HepG2 (cell line): Measurements from ENCODE around the gene NFE2L1. TPM values are rescaled to one million over a fixed set of nuclear protein-coding genes. Genes with fewer than 3 reads are reported as not detected.

Experiments used
- ATAC-seq: fragments of 200-7000 bp; cut with Tn5 transposase; 3 replicates; pipeline ENCODE4 v1.9.1; 2020; ENCODE audit warnings: mild to moderate bottlenecking, moderate library complexity
- BruUV-seq: library from RNA; stranded (reverse); fragments of 400-500 nt; replicated peaks from 2 replicates; lab custom pipeline; 2021; lab: Mats Ljungman, UMichigan
- CTCF ChIA-PET: fragments of 300-600 bp; formaldehyde crosslinking; extraction: SDS; loops from one replicate; lab custom pipeline; 2021; ENCODE audit warnings: low total read pairs, inconsistent platforms, low intra/inter-chr PET ratio; lab: Yijun Ruan, JAX
- POLR2A ChIA-PET: fragments of 350-600 bp; sonication (Branson Sonifier 250); formaldehyde crosslinking; loops from one replicate; lab custom pipeline; 2020; ENCODE audit warnings: antibody characterized with exemption, inconsistent platforms; lab: Yijun Ruan, JAX
- DNase-seq: peaks from one replicate; pipeline ENCODE4 v3.0.0-alpha.2; 2015; ENCODE audit warnings: low spot score
- FAIRE-seq: peaks from 3 replicates; lab custom pipeline; 2011; peaks lifted over from hg19 to GRCh38; lab: Jason Lieb, UNC
- H2AFZ ChIP-seq: one replicate; pipeline ENCODE4 v1.6.1; 2011; ENCODE audit warnings: low read length, inconsistent platforms
- H3K27ac ChIP-seq: fragments of 300-600 bp; 3 replicates; pipeline ENCODE4 v1.8.0; 2011; ENCODE audit warnings: mixed run types, mild to moderate bottlenecking, mixed read lengths, low read length, inconsistent platforms; ENCODE audit not compliant: insufficient read depth; ENCODE audit errors: extremely low read length
- H3K27me3 ChIP-seq, 2 experiments: fragments of 200-600 bp in 1 of 2; 2 replicates in 1 of 2; 3 replicates in 1 of 2; pipeline versions ENCODE4 v1.6.0 to v1.8.0; 2011; ENCODE audit warnings: low read length in 2 of 2, mild to moderate bottlenecking in 2 of 2, moderate library complexity in 2 of 2, inconsistent platforms in 1 of 2; ENCODE audit not compliant: insufficient read depth in 2 of 2, control insufficient read depth in 1 of 2
- H3K36me3 ChIP-seq, 2 experiments: fragments of 200-600 bp in 1 of 2; replicated peaks in 1 of 2; 2 replicates in 1 of 2; 3 replicates in 1 of 2; pipeline versions ENCODE4 v1.5.1 to v1.8.0; 2011; ENCODE audit warnings: low read length in 2 of 2, inconsistent platforms in 1 of 2; ENCODE audit not compliant: insufficient read depth in 2 of 2, control insufficient read depth in 1 of 2
- H3K4me1 ChIP-seq: 2 replicates; pipeline ENCODE4 v1.5.1; 2012; ENCODE audit warnings: low read length, inconsistent platforms; ENCODE audit not compliant: insufficient read depth
- H3K4me2 ChIP-seq: 2 replicates; pipeline ENCODE4 v1.6.0; 2011; ENCODE audit warnings: low read depth, low read length, inconsistent platforms
- H3K4me3 ChIP-seq, 3 experiments: fragments of 200-600 bp in 1 of 3; sonication (generic), shearing (Covaris generic) in 1 of 3; replicated peaks in 1 of 3; 2 replicates each; pipeline ENCODE4 v1.5.1; 2011 to 2016; ENCODE audit warnings: low read length in 3 of 3, inconsistent platforms in 2 of 3, low read depth in 2 of 3, mild to moderate bottlenecking in 2 of 3, control low read depth in 1 of 3, mixed read lengths in 1 of 3; ENCODE audit not compliant: insufficient read depth in 1 of 3
- H3K79me2 ChIP-seq: one replicate; pipeline ENCODE4 v1.6.1; 2011; ENCODE audit warnings: low read length, inconsistent platforms; ENCODE audit not compliant: insufficient read depth
- H3K9ac ChIP-seq: 2 replicates; pipeline ENCODE4 v1.6.0; 2011; ENCODE audit warnings: mild to moderate bottlenecking, low read depth, low read length, inconsistent platforms; ENCODE audit not compliant: insufficient read depth
- H3K9me3 ChIP-seq: 2 replicates; pipeline ENCODE4 v1.5.1; 2012; ENCODE audit warnings: mild to moderate bottlenecking, low read length
- H4K20me1 ChIP-seq: 2 replicates; pipeline ENCODE4 v1.6.0; 2011; ENCODE audit warnings: inconsistent platforms, mild to moderate bottlenecking, low read length, moderate library complexity; ENCODE audit not compliant: insufficient read depth
- ARHGAP35 ChIP-seq: sonication (generic); formaldehyde crosslinking; IDR thresholded peaks from 2 replicates; pipeline ENCODE4 v1.9.0; 2022; ENCODE audit warnings: mild to moderate bottlenecking, inconsistent platforms, moderate library complexity, missing genetic modification reagents, borderline replicate concordance
- FOXP1 ChIP-seq, 2 experiments: fragments of 450-650 bp in 1 of 2; IDR thresholded peaks; 2 replicates each; pipeline ENCODE4 v1.6.1; 2017 to 2018; ENCODE audit warnings: antibody characterized with exemption in 1 of 2
- JUN ChIP-seq: sonication (generic); formaldehyde crosslinking; IDR thresholded peaks from 2 replicates; pipeline ENCODE4 v1.4.0; 2020; ENCODE audit warnings: mild to moderate bottlenecking, missing genetic modification reagents
- POGZ ChIP-seq: sonication (generic); formaldehyde crosslinking; IDR thresholded peaks from 2 replicates; pipeline ENCODE4 v1.4.0; 2020; ENCODE audit warnings: mild to moderate bottlenecking, missing genetic modification reagents
- SP4 ChIP-seq: sonication (generic); formaldehyde crosslinking; IDR thresholded peaks from 2 replicates; pipeline ENCODE4 v1.8.1; 2023; ENCODE audit warnings: mild to moderate bottlenecking, missing genetic modification reagents
- TEAD2 ChIP-seq: sonication (generic); formaldehyde crosslinking; IDR thresholded peaks from 2 replicates; pipeline ENCODE4 v1.9.0; 2021; ENCODE audit warnings: missing genetic modification reagents
- ZC3H13 ChIP-seq: sonication (generic); formaldehyde crosslinking; IDR thresholded peaks from 2 replicates; pipeline ENCODE4 v1.8.1; 2023; ENCODE audit warnings: mild to moderate bottlenecking, missing genetic modification reagents, moderate library complexity
- ZNF431 ChIP-seq: sonication (generic); formaldehyde crosslinking; IDR thresholded peaks from 2 replicates; pipeline ENCODE4 v1.9.0; 2022; ENCODE audit warnings: missing genetic modification reagents, low read depth, mild to moderate bottlenecking, borderline replicate concordance
- ZNF720 ChIP-seq: sonication (generic); formaldehyde crosslinking; IDR thresholded peaks from 2 replicates; pipeline ENCODE4 v1.4.0; 2020; ENCODE audit warnings: missing genetic modification reagents
- ZNF761 ChIP-seq: sonication (generic); formaldehyde crosslinking; conservative IDR thresholded peaks from 2 replicates; pipeline ENCODE4 v1.4.0; 2020; ENCODE audit warnings: mild to moderate bottlenecking, missing genetic modification reagents
- ZNF790 ChIP-seq: sonication (generic); formaldehyde crosslinking; IDR thresholded peaks from 2 replicates; pipeline ENCODE4 v1.8.0; 2022; ENCODE audit warnings: missing genetic modification reagents, mild to moderate bottlenecking, borderline replicate concordance
- ZNF816 ChIP-seq: sonication (generic); formaldehyde crosslinking; IDR thresholded peaks from 2 replicates; pipeline ENCODE4 v1.8.0; 2022; ENCODE audit warnings: missing genetic modification reagents, mild to moderate bottlenecking, borderline replicate concordance
- WGBS: methylation state at CpG from one replicate; pipeline ENCODE4 v1.1.6; 2017; ENCODE audit warnings: low lambda C conversion rate; 5-methylcytosine and 5-hydroxymethylcytosine counted together
- in situ Hi-C: cut with HindIII; loops from 2 replicates; pipeline ENCODE4 v1.10.0; 2017; ENCODE audit warnings: low pct_unique_long_range_greater_than_20kb; ENCODE audit not compliant: extremely low pct_ligation_motif_present
- intact Hi-C: fragments of 100-400 bp; cut with micrococcal nuclease; formaldehyde crosslinking; loops from one replicate; pipeline ENCODE4 v1.10.0; 2022; ENCODE audit not compliant: unreplicated experiment
- polyA plus RNA-seq, 8 experiments: library from polyadenylated mRNA; depleted of rRNA in 3 of 8; stranded (reverse) in 7 of 8; unstranded in 1 of 8; fragments of >200 nt; fragmentation: Illumina TruSeq in 4 of 8; extraction: Trizol in 4 of 8; gene quantifications; 2 replicates each; pipeline versions ENCODE4 v1.2.1 to v1.2.3, GENCODE V29; 2011 to 2016; ENCODE audit warnings: low read depth in 4 of 8, missing spikeins in 1 of 8, mixed read lengths in 1 of 8; ENCODE audit not compliant: insufficient read depth in 1 of 8
- total RNA-seq, 5 experiments: library from RNA; depleted of rRNA; stranded (reverse); fragments of >200 nt; fragmentation: Illumina TruSeq; extraction: Trizol; gene quantifications; 2 replicates each; pipeline ENCODE4 v1.2.3, GENCODE V29; 2016; ENCODE audit warnings: low read depth in 1 of 5
- TF ChIP-seq, protein P1 (sequence below): sonication (generic); formaldehyde crosslinking; IDR thresholded peaks from 2 replicates; pipeline ENCODE4 v1.4.0; 2020; ENCODE audit warnings: missing genetic modification reagents, borderline replicate concordance
- TF ChIP-seq, protein P2 (sequence below): sonication (generic); formaldehyde crosslinking; IDR thresholded peaks from 2 replicates; pipeline ENCODE4 v1.4.0; 2020; ENCODE audit warnings: mild to moderate bottlenecking, missing genetic modification reagents
- TF ChIP-seq, protein P3 (sequence below): sonication (generic); formaldehyde crosslinking; IDR thresholded peaks from 2 replicates; pipeline ENCODE4 v1.5.0; 2020; ENCODE audit warnings: missing genetic modification reagents

Gene NFE2L1
- total and polyA plus RNA-seq, 2 of the 13 experiments (the other 11 are each of a cell fraction or from before 2014, with no cell fraction given), result 67.0 to 234 TPM

DNA sequence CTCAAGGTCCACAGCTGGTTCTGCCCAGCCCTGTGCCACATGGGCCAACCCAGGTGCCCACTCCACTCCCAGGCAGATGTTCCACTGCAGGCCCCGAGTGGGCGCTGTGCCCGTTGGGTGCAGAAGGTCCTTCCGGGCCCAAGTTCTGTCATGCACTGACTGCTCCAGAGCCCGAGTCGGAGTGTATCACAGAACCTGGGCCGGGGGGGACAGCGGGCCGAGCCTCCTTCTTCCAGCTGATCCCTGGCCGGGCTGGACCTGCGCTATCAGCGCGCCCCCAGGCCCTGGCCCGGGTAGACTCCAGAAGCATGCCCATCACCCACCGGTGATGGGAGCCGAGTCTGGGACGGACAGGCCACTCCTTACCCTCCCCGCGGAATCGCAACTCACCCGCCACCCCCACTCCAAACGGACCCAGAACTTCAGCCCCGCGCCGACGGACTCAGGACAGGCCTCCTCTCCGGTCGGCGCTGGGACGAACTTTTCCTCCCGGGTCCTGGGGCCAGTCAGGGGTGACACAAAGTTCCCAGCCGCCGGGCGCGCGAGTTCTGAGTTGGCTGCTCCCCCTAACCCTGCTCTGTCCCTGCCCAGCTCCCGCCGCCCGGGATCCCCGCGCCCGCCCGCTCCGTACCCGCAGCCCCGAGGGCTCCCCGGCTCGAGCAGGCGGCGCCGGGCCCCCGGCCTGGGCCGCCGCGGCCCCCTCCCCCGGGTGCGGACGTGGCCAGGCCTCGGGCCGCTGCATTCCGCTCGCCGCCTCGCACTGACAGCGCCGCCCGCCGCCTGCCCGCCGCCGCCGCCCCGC lies 10.9 kb upstream of the NFE2L1 start, which contains the start of gene COPZ2:
Gene COPZ2, minus strand, starts transcription at position 762 of the 802 bp plus-strand sequence. Its CDS starts 20 bp downstream, at position 742.
- peak within 1 kb of the TSS; percentile 96 for H3K4me2 ChIP-seq
- H3K9me3 ChIP-seq, result no peaks in the 10 kb centered on the region
- no TSS peak for BruUV-seq
- H3K27me3 ChIP-seq, result peaks cover 1 to 54% of the 10 kb centered on the region in 2 experiments; a peak in 4 of 5 replicates
- no peaks in the 10 kb centered on the region for H3K36me3 ChIP-seq
- CTCF ChIA-PET, result interaction anchor here (1.7 to 2.3 kb wide), 2 partner anchors 11 to 37 kb away, joined by 4 to 19 read pairs; no protein-coding TSS in a partner anchor
- 1% methylated on average over 17 of the region's 73 CpGs for whole genome bisulfite sequencing
- H3K4me3 ChIP-seq, result peak within 1 kb of the TSS; percentile 74 to 86 (median 82)
- peak; percentile 50 for DNase-seq
- POLR2A ChIA-PET, result interaction anchor here (1.1 to 4.5 kb wide), 2 partner anchors 12 to 31 kb away, joined by 3 to 25 read pairs; partner anchors contain the start of gene NFE2L1
- no peak for FAIRE-seq
- no peaks in the 10 kb centered on the region for H3K79me2 ChIP-seq
- peak; percentile 89 for ATAC-seq
- H3K9ac ChIP-seq, result peak within 1 kb of the TSS; percentile 62
- H2AFZ ChIP-seq, result no peak within 1 kb of the TSS
- H3K4me1 ChIP-seq, result peaks cover 27% of the 10 kb centered on the region
- H3K27ac ChIP-seq, result no peak within 1 kb of the TSS
- no peaks in the 10 kb centered on the region for H4K20me1 ChIP-seq
- intact Hi-C loops, result loop anchor here (1.0 kb wide), 1 partner anchor 37 kb away; no protein-coding TSS in a partner anchor
- in situ Hi-C loops, result no loop called here
- no peak for TF ChIP-seq JUN
- TF ChIP-seq TEAD2 (CRISPR knock-in tag), result no peak
- TF ChIP-seq, protein P1, sequence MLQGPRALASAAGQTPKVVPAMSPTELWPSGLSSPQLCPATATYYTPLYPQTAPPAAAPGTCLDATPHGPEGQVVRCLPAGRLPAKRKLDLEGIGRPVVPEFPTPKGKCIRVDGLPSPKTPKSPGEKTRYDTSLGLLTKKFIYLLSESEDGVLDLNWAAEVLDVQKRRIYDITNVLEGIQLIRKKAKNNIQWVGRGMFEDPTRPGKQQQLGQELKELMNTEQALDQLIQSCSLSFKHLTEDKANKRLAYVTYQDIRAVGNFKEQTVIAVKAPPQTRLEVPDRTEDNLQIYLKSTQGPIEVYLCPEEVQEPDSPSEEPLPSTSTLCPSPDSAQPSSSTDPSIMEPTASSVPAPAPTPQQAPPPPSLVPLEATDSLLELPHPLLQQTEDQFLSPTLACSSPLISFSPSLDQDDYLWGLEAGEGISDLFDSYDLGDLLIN (CRISPR knock-in tag), result no peak
- TF ChIP-seq ZNF720 (CRISPR knock-in tag), result no peak
- no peak for TF ChIP-seq ZNF431
- TF ChIP-seq, protein P2, sequence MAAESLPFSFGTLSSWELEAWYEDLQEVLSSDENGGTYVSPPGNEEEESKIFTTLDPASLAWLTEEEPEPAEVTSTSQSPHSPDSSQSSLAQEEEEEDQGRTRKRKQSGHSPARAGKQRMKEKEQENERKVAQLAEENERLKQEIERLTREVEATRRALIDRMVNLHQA, result no peak
- TF ChIP-seq ZNF816 (CRISPR knock-in tag), result no peak
- TF ChIP-seq POGZ (CRISPR knock-in tag), result no peak
- peak; percentile 42; the same call in 1 of the 2 replicates for TF ChIP-seq ARHGAP35 (CRISPR knock-in tag)
- 0 out of 2 replicates have a peak, but pooled peaks have one; percentile 12 for TF ChIP-seq ZNF761
- no peak for TF ChIP-seq FOXP1 (IDR thresholded peaks at IDR 0.05)
- no peak for TF ChIP-seq FOXP1 (CRISPR knock-in tag; IDR thresholded peaks at IDR 0.05)
- no peak for TF ChIP-seq ZNF790 (CRISPR knock-in tag)
- no peak for TF ChIP-seq ZC3H13 (CRISPR knock-in tag)
- TF ChIP-seq, protein P3, sequence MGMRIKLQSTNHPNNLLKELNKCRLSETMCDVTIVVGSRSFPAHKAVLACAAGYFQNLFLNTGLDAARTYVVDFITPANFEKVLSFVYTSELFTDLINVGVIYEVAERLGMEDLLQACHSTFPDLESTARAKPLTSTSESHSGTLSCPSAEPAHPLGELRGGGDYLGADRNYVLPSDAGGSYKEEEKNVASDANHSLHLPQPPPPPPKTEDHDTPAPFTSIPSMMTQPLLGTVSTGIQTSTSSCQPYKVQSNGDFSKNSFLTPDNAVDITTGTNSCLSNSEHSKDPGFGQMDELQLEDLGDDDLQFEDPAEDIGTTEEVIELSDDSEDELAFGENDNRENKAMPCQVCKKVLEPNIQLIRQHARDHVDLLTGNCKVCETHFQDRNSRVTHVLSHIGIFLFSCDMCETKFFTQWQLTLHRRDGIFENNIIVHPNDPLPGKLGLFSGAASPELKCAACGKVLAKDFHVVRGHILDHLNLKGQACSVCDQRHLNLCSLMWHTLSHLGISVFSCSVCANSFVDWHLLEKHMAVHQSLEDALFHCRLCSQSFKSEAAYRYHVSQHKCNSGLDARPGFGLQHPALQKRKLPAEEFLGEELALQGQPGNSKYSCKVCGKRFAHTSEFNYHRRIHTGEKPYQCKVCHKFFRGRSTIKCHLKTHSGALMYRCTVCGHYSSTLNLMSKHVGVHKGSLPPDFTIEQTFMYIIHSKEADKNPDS (CRISPR knock-in tag), result no peak
- TF ChIP-seq SP4, result peak; percentile 60; the same call in 1 of the 2 replicates
